Measurements from ENCODE around the gene DIAPH2. TPM values are rescaled to one million over a fixed set of nuclear protein-coding genes. Genes with fewer than 3 reads are reported as not detected.

DIAPH2 gene
- total RNA-seq, 1 experiment from 2014 or later, result 10.9 TPM

GRCh38 chrX:97471071-97471470 is 786.4 kb downstream of the DIAPH2 start:
- no peak overlapping the region for H3K9ac ChIP-seq (ENCODE audit: low read length)
- ChIA-PET POLR2A (no interaction called here), RAD21 (ENCODE audit: low non-redundant PET in 1 of 2, low total read pairs in 2 of 2, uncharacterized antibody in 2 of 2, unreplicated experiment in 2 of 2) (no interaction called here), CTCF (no interaction called here)
- no peaks in the 10 kb centered on the region for H3K9me3 ChIP-seq (ENCODE audit: control insufficient read depth in 1 of 2, insufficient read depth in 1 of 2, low read depth in 1 of 2, low read length in 2 of 2)
- H3K36me3 ChIP-seq (ENCODE audit: control insufficient read depth in 1 of 2, insufficient read depth in 2 of 2, low read length in 2 of 2), result no peaks in the 10 kb centered on the region
- no peak overlapping the region for H3K4me3 ChIP-seq (replicated peaks in 1 of 2; ENCODE audit: low read depth in 1 of 2, low read length in 2 of 2)
- H3K27me3 ChIP-seq (ENCODE audit: insufficient read depth, low read length), result no peaks in the 10 kb centered on the region
- intact Hi-C loops (cut with micrococcal nuclease), result no loop called here
- H3K27ac ChIP-seq (ENCODE audit: low read depth, low read length), result no peak overlapping the region
- no peak overlapping the region for H2AFZ ChIP-seq (ENCODE audit: low read depth, low read length, poor library complexity, severe bottlenecking)
- ATAC-seq, result no peak
- H3K4me2 ChIP-seq (ENCODE audit: low read length), result no peak overlapping the region
- H4K20me1 ChIP-seq (ENCODE audit: insufficient read depth), result no peaks in the 10 kb centered on the region
- no peaks in the 10 kb centered on the region for H3K9me2 ChIP-seq (ENCODE audit: insufficient read depth)
- no TSS peak for BruUV-seq (replicated peaks)
- DNase-seq (ENCODE audit: low read depth, low spot score), result no peak
- H3K4me1 ChIP-seq (ENCODE audit: control insufficient read depth in 1 of 2, insufficient read depth in 2 of 2, low read length in 2 of 2), result no peaks in the 10 kb centered on the region
- TF ChIP-seq CEBPB (IDR thresholded peaks at IDR 0.05; ENCODE audit: low read depth), result no peak
- TF ChIP-seq EZH2 (IDR thresholded peaks at IDR 0.05), result no peak
- no peak for TF ChIP-seq ZNF274 (IDR thresholded peaks at IDR 0.05; ENCODE audit: low read depth, low read length)
- TF ChIP-seq EGR1 (IDR thresholded peaks at IDR 0.05; ENCODE audit: low read depth), result no peak
- TF ChIP-seq FOSL1 (IDR thresholded peaks at IDR 0.05; ENCODE audit: low read depth), result no peak
- no peak for TF ChIP-seq REST (IDR thresholded peaks at IDR 0.05; ENCODE audit: low read depth)
- no peak for TF ChIP-seq ZBTB33 (IDR thresholded peaks at IDR 0.05; ENCODE audit: extremely low read depth, insufficient replicate concordance, low read length)
- no peak for TF ChIP-seq JUND (IDR thresholded peaks at IDR 0.05)
- no peak for TF ChIP-seq RAD21 (IDR thresholded peaks at IDR 0.05; ENCODE audit: low read depth)
- TF ChIP-seq YY1 (IDR thresholded peaks at IDR 0.05; ENCODE audit: extremely low read depth, insufficient replicate concordance, low read depth, low read length), result no peak
- no peak for TF ChIP-seq CBX3 (IDR thresholded peaks at IDR 0.05; ENCODE audit: low read depth)
- no peak for TF ChIP-seq SP1 (IDR thresholded peaks at IDR 0.05; ENCODE audit: low read depth)
- TF ChIP-seq SIN3A (IDR thresholded peaks at IDR 0.05; ENCODE audit: low read depth), result no peak
- no peak for TF ChIP-seq MAX (IDR thresholded peaks at IDR 0.05)
- no peaks in the 10 kb centered on the region for H3K79me2 ChIP-seq (ENCODE audit: insufficient read depth, low read length)

Measured in HCT116 (cell line).